IMR-90 (cell line): Measurements from ENCODE around the gene TPGS1.

Experiments
- BHLHE40 ChIP-seq: fragments of 150-350 bp; IDR thresholded peaks from 2 replicates; pipeline ENCODE4 v1.6.1; 2016; ENCODE audit warnings: mild to moderate bottlenecking, low read depth, low read length
- CEBPB ChIP-seq: IDR thresholded peaks from 2 replicates; pipeline ENCODE4 v1.6.1; 2012; ENCODE audit warnings: low read depth, low read length, improper control_type of control experiment
- CHD1 ChIP-seq: IDR thresholded peaks from 2 replicates; pipeline ENCODE4 v1.6.1; 2012; ENCODE audit warnings: low read depth, low read length, improper control_type of control experiment
- CTCF ChIP-seq: conservative IDR thresholded peaks from 2 replicates; pipeline ENCODE4 v1.5.1; 2012; ENCODE audit warnings: mild to moderate bottlenecking, low read depth, low read length, improper control_type of control experiment
- FOS ChIP-seq: fragments of 150-350 bp; IDR thresholded peaks from 2 replicates; pipeline ENCODE4 v1.6.1; 2016; ENCODE audit warnings: low read depth, low read length
- MAFK ChIP-seq: IDR thresholded peaks from 2 replicates; pipeline ENCODE4 v1.6.1; 2012; ENCODE audit warnings: low read depth, low read length, improper control_type of control experiment
- MXI1 ChIP-seq: IDR thresholded peaks from 2 replicates; pipeline ENCODE4 v1.6.1; 2012; ENCODE audit warnings: low read depth, mild to moderate bottlenecking, low read length, moderate library complexity, borderline replicate concordance
- POLR2A ChIP-seq: IDR thresholded peaks from 2 replicates; pipeline ENCODE4 v1.6.1; 2012; ENCODE audit warnings: mild to moderate bottlenecking, low read depth, low read length
- RAD21 ChIP-seq: IDR thresholded peaks from 2 replicates; pipeline ENCODE4 v1.6.1; 2012; ENCODE audit warnings: low read length, improper control_type of control experiment
- RFX5 ChIP-seq: IDR thresholded peaks from 2 replicates; pipeline ENCODE4 v1.8.0; 2012; ENCODE audit warnings: low read depth, mild to moderate bottlenecking, low read length, moderate library complexity
- SMC3 ChIP-seq: fragments of 150-350 bp; IDR thresholded peaks from 2 replicates; pipeline ENCODE4 v1.6.1; 2016; ENCODE audit warnings: low read depth, mild to moderate bottlenecking, antibody characterized with exemption, low read length, moderate library complexity
- TF ChIP-seq, protein P1 (sequence below): fragments of 150-350 bp; IDR thresholded peaks from 2 replicates; pipeline ENCODE4 v1.6.1; 2017; ENCODE audit warnings: mild to moderate bottlenecking, antibody characterized with exemption, low read length, low read depth

- no peak for TF ChIP-seq CEBPB
- no peak for TF ChIP-seq BHLHE40
- no peak for TF ChIP-seq CTCF
- no peak for TF ChIP-seq RFX5
- no peak for TF ChIP-seq SMC3
- no peak for TF ChIP-seq POLR2A
- TF ChIP-seq FOS: no peak
- no peak for TF ChIP-seq MXI1
- no peak for TF ChIP-seq CHD1
- TF ChIP-seq MAFK: no peak
- no peak for TF ChIP-seq RAD21
- TF ChIP-seq, protein P1, sequence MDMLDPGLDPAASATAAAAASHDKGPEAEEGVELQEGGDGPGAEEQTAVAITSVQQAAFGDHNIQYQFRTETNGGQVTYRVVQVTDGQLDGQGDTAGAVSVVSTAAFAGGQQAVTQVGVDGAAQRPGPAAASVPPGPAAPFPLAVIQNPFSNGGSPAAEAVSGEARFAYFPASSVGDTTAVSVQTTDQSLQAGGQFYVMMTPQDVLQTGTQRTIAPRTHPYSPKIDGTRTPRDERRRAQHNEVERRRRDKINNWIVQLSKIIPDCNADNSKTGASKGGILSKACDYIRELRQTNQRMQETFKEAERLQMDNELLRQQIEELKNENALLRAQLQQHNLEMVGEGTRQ: no peak
These were observed 36.6 kb upstream of the TPGS1 start for GRCh38 chr19:470701-471100.
